ENCODE data around the gene COL7A1. TPM values are rescaled to one million over a fixed set of nuclear protein-coding genes. Genes with fewer than 3 reads are reported as not detected.
A peak's percentile ranks its signal among the peaks of the same experiment; 100 is the strongest.

Gene COL7A1
- total and polyA plus RNA-seq, 2 of the 13 experiments (the other 11 are each of a cell fraction or from before 2014, with no cell fraction given): 2.7 to 11.7 TPM

DNA sequence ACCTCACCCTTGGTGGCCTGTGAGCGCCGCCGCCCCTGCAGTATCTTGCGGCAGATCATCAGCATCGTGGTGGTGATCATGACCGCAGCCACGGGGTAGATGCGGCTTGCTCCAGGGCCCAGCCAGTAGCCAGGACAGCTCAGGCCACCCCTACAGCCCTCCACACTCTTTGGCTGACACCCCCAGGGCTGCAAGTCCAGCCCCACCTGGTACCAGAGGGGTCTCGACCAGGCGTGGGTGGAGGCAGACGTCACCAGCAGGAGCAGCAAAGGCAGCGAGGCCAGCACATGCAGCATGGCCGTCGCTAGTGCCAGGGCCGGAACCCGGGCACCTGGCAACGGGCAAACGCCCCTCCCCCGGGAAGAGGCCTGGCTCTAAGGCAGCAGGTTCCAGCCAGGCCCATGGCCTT lies 26.3 kb upstream of the COL7A1 start, which contains the start of gene TMEM89:
Gene TMEM89 (minus strand): TSS at position 309 of the 409 bp plus-strand sequence. CDS start 13 bp downstream, at position 296.
- no TSS peak for BruUV-seq (replicated peaks)
- Histone ChIP-seq H3K4me1 (ENCODE audit: insufficient read depth, low read length) (peaks cover 95% of the 10 kb centered on the region), H4K20me1 (ENCODE audit: insufficient read depth, low read length) (no peaks in the 10 kb centered on the region), H3K4me2 (ENCODE audit: low read depth, low read length) (no peak within 1 kb of the TSS), H3K27ac (ENCODE audit: extremely low read length, insufficient read depth, low read length) (peak within 1 kb of the TSS; percentile 97), H3K36me3 (replicated peaks in 1 of 2; ENCODE audit: control insufficient read depth in 1 of 2, insufficient read depth in 2 of 2, low read length in 2 of 2) (peaks cover 0 to 15% of the 10 kb centered on the region in 2 experiments; a peak in 4 of 5 replicates), H3K9me3 (ENCODE audit: low read length) (peaks cover 11% of the 10 kb centered on the region), H2AFZ (ENCODE audit: low read length) (no peak within 1 kb of the TSS), H3K4me3 (replicated peaks in 1 of 3; ENCODE audit: insufficient read depth in 1 of 3, low read depth in 2 of 3, low read length in 3 of 3) (no peak within 1 kb of the TSS), H3K79me2 (ENCODE audit: insufficient read depth, low read length) (no peaks in the 10 kb centered on the region), H3K27me3 (ENCODE audit: control insufficient read depth in 1 of 2, insufficient read depth in 2 of 2, low read length in 2 of 2) (no peaks in the 10 kb centered on the region), H3K9ac (ENCODE audit: insufficient read depth, low read depth, low read length) (no peak within 1 kb of the TSS)
- ChIA-PET CTCF (ENCODE audit: low intra/inter-chr PET ratio, low total read pairs) (no interaction called here), POLR2A (interaction anchor here (4.0 to 7.5 kb wide), 2 partner anchors 13 to 41 kb away, joined by 33 to 140 read pairs; partner anchors contain the start of genes CELSR3 and SLC26A6)
- WGBS (ENCODE audit: low lambda C conversion rate): 94% methylated on average over 13 of the region's 19 CpGs
- FAIRE-seq (no peak), DNase-seq (ENCODE audit: low spot score) (no peak), ATAC-seq (no peak)
- in situ Hi-C loops (cut with HindIII; ENCODE audit: extremely low pct_ligation_motif_present, low pct_unique_long_range_greater_than_20kb): no loop called here
- intact Hi-C loops (cut with micrococcal nuclease; ENCODE audit: unreplicated experiment): loop anchor here (5.0 kb wide), 1 partner anchor 64 kb away; the partner anchor contains the start of gene PFKFB4
- TF ChIP-seq, protein P1, sequence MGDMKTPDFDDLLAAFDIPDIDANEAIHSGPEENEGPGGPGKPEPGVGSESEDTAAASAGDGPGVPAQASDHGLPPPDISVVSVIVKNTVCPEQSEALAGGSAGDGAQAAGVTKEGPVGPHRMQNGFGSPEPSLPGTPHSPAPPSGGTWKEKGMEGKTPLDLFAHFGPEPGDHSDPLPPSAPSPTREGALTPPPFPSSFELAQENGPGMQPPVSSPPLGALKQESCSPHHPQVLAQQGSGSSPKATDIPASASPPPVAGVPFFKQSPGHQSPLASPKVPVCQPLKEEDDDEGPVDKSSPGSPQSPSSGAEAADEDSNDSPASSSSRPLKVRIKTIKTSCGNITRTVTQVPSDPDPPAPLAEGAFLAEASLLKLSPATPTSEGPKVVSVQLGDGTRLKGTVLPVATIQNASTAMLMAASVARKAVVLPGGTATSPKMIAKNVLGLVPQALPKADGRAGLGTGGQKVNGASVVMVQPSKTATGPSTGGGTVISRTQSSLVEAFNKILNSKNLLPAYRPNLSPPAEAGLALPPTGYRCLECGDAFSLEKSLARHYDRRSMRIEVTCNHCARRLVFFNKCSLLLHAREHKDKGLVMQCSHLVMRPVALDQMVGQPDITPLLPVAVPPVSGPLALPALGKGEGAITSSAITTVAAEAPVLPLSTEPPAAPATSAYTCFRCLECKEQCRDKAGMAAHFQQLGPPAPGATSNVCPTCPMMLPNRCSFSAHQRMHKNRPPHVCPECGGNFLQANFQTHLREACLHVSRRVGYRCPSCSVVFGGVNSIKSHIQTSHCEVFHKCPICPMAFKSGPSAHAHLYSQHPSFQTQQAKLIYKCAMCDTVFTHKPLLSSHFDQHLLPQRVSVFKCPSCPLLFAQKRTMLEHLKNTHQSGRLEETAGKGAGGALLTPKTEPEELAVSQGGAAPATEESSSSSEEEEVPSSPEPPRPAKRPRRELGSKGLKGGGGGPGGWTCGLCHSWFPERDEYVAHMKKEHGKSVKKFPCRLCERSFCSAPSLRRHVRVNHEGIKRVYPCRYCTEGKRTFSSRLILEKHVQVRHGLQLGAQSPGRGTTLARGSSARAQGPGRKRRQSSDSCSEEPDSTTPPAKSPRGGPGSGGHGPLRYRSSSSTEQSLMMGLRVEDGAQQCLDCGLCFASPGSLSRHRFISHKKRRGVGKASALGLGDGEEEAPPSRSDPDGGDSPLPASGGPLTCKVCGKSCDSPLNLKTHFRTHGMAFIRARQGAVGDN (CRISPR knock-in tag; IDR thresholded peaks at IDR 0.05): peak; percentile 45
- TF ChIP-seq, protein P2, sequence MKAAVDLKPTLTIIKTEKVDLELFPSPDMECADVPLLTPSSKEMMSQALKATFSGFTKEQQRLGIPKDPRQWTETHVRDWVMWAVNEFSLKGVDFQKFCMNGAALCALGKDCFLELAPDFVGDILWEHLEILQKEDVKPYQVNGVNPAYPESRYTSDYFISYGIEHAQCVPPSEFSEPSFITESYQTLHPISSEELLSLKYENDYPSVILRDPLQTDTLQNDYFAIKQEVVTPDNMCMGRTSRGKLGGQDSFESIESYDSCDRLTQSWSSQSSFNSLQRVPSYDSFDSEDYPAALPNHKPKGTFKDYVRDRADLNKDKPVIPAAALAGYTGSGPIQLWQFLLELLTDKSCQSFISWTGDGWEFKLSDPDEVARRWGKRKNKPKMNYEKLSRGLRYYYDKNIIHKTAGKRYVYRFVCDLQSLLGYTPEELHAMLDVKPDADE (CRISPR knock-in tag; IDR thresholded peaks at IDR 0.05): no peak
- TF ChIP-seq RXRA (CRISPR knock-in tag; IDR thresholded peaks at IDR 0.05) (no peak), ZBTB38 (CRISPR knock-in tag; IDR thresholded peaks at IDR 0.05) (peak; percentile 22; the same call in 1 of the 2 replicates), SATB2 (CRISPR knock-in tag; IDR thresholded peaks at IDR 0.05) (no peak), TBX2 (CRISPR knock-in tag; IDR thresholded peaks at IDR 0.05; ENCODE audit: borderline replicate concordance) (no peak), HNRNPL (IDR thresholded peaks at IDR 0.05; ENCODE audit: low read depth, low read length) (peak; percentile 64; the same call in 1 of the 2 replicates), KAT2B (IDR thresholded peaks at IDR 0.05; ENCODE audit: borderline replicate concordance, low read depth, low read length) (no peak), JARID2 (CRISPR knock-in tag; IDR thresholded peaks at IDR 0.05; ENCODE audit: insufficient replicate concordance) (no peak), ZNF644 (CRISPR knock-in tag; IDR thresholded peaks at IDR 0.05; ENCODE audit: low read depth) (no peak), TEAD2 (CRISPR knock-in tag; IDR thresholded peaks at IDR 0.05) (no peak), ELF1 (CRISPR knock-in tag; IDR thresholded peaks at IDR 0.05) (no peak), RBFOX2 (IDR thresholded peaks at IDR 0.05; ENCODE audit: low read depth, low read length) (peak; percentile 54), ZBTB7B (CRISPR knock-in tag; IDR thresholded peaks at IDR 0.05) (no peak), REL (CRISPR knock-in tag; conservative IDR thresholded peaks at IDR 0.05) (no peak), AGO2 (optimal IDR thresholded peaks at IDR 0.05; ENCODE audit: low read depth, low read length) (peak; percentile 43)

Data from HepG2 (cell line).